ENCODE data around the gene ARSI.

Gene ARSI

DNA sequence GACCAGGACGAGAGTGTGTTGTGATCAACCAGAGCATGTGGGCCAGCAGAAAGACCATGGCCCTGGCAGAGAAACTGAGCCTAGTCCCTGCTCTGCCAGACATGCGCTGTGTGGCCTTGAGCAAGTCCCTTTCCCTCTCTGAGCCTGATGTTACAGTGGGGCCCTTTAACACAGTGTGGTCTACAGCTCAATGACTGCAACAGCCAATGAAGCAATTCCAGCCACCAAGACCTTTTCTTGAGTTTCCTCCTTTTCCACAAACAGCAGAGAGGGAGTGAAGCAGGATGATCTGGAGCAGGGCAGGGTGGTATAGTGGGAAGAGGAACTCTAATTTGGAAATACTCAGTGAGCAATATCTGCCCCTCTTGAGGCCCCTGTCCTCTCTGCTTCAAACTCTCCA is 25.8 kb upstream of the ARSI start:
- Histone ChIP-seq H3K27ac (ENCODE audit: poor library complexity, severe bottlenecking) (no peak overlapping the region), H3K4me1 (ENCODE audit: insufficient read depth, poor library complexity, severe bottlenecking) (no peaks in the 10 kb centered on the region), H3K36me3 (ENCODE audit: low read depth) (no peaks in the 10 kb centered on the region), H3K27me3 (ENCODE audit: insufficient read depth, poor library complexity, severe bottlenecking) (no peaks in the 10 kb centered on the region), H3K9me3 (ENCODE audit: severe bottlenecking) (no peaks in the 10 kb centered on the region), H3K4me3 (ENCODE audit: severe bottlenecking) (no peak overlapping the region)
- ATAC-seq (ENCODE audit: low read depth): no peak
- TF ChIP-seq CTCF (IDR thresholded peaks at IDR 0.05; ENCODE audit: poor library complexity, severe bottlenecking): no peak
- no peak for DNase-seq (ENCODE audit: low spot score)

DNA sequence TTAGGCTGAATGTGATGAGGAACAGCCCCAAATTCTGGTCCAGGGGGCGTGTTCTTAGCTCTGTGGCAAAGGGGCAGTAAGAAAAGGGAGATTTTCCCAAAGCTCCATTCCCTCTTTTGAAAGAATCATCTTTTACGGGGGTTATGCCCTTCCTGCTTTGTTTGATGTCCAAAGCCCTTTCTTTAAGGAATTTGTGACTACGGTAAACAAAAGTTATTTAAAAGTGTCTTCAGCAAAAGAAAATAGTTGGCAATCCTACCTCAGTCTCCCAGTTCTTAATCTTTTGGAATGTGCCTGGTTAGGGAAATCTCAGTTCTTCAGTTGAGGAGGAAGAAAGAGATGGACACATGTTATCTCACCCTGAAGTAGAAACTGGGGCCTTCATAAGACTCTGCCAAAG is 24.4 kb upstream of the ARSI start:
- no peaks in the 10 kb centered on the region for H3K36me3 ChIP-seq (ENCODE audit: low read depth)
- ATAC-seq (ENCODE audit: low read depth) (no peak), DNase-seq (ENCODE audit: low spot score) (no peak)
- TF ChIP-seq CTCF (IDR thresholded peaks at IDR 0.05; ENCODE audit: poor library complexity, severe bottlenecking): no peak
- H3K4me3 ChIP-seq (ENCODE audit: severe bottlenecking): no peak overlapping the region
- H3K27ac ChIP-seq (ENCODE audit: poor library complexity, severe bottlenecking): no peak overlapping the region
- H3K27me3 ChIP-seq (ENCODE audit: insufficient read depth, poor library complexity, severe bottlenecking): no peaks in the 10 kb centered on the region
- H3K9me3 ChIP-seq (ENCODE audit: severe bottlenecking): no peaks in the 10 kb centered on the region
- peaks cover 5% of the 10 kb centered on the region for H3K4me1 ChIP-seq (ENCODE audit: insufficient read depth, poor library complexity, severe bottlenecking)

- H3K9me3 ChIP-seq (ENCODE audit: severe bottlenecking): no peaks in the 10 kb centered on the region
- TF ChIP-seq CTCF (IDR thresholded peaks at IDR 0.05; ENCODE audit: poor library complexity, severe bottlenecking): no peak
- H3K27ac ChIP-seq (ENCODE audit: poor library complexity, severe bottlenecking): no peak overlapping the region
- DNase-seq (ENCODE audit: low spot score) (no peak), ATAC-seq (ENCODE audit: low read depth) (no peak)
- H3K4me1 ChIP-seq (ENCODE audit: insufficient read depth, poor library complexity, severe bottlenecking): peaks cover 9% of the 10 kb centered on the region
- H3K4me3 ChIP-seq (ENCODE audit: severe bottlenecking): no peak overlapping the region
- no peaks in the 10 kb centered on the region for H3K27me3 ChIP-seq (ENCODE audit: insufficient read depth, poor library complexity, severe bottlenecking)
- no peaks in the 10 kb centered on the region for H3K36me3 ChIP-seq (ENCODE audit: low read depth)
Measured at GRCh38 chr5:150326707-150327106, 24.0 kb upstream of the ARSI start.

DNA sequence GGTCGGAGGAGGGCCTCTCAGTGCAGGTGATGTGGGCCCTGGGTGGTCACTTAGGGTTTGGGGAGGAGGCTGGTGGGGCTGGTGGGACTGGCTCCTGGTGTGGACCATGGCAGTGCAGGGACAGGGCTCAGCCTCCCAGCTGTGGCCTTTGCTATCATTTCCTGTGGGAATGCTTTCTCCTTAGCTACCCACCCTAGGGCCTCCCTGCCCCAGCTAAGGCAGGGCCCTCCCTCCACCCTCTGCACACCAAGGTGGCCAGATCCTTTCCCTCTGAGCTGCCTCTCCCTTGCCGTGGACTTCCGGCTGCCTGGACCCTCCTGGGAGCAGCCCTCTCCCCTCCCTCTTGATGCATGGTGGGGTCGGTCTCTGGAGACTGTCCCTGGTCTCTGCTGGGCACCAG is 22.7 kb upstream of the ARSI start:
- H3K36me3 ChIP-seq (ENCODE audit: low read depth): no peaks in the 10 kb centered on the region
- no peaks in the 10 kb centered on the region for H3K9me3 ChIP-seq (ENCODE audit: severe bottlenecking)
- H3K27me3 ChIP-seq (ENCODE audit: insufficient read depth, poor library complexity, severe bottlenecking): no peaks in the 10 kb centered on the region
- H3K4me3 ChIP-seq (ENCODE audit: severe bottlenecking): no peak overlapping the region
- TF ChIP-seq CTCF (IDR thresholded peaks at IDR 0.05; ENCODE audit: poor library complexity, severe bottlenecking): no peak
- no peak overlapping the region for H3K27ac ChIP-seq (ENCODE audit: poor library complexity, severe bottlenecking)
- no peak for ATAC-seq (ENCODE audit: low read depth)
- peaks cover 21% of the 10 kb centered on the region for H3K4me1 ChIP-seq (ENCODE audit: insufficient read depth, poor library complexity, severe bottlenecking)
- no peak for DNase-seq (ENCODE audit: low spot score)

DNA sequence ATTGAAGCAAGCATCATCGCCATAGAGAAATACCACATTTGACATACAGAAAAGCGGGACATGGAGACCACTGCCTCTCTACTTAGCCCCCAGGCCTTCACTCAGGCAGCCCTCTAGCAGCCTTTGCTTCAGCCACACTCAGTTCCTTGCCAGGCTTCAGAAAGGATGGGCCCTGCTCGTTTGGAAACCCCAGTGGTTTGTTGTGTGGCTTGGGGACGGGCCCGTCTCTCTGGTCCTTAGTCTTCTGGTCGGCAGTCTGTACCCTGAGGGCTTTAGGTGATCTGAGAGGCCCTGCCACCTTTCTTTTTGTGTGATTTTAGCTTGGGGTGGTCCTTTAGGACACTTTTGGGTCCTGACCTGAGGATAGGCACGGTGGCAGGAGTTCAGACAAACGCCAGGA is 21.1 kb upstream of the ARSI start:
- DNase-seq (ENCODE audit: low spot score) (no peak), ATAC-seq (ENCODE audit: low read depth) (no peak)
- Histone ChIP-seq H3K36me3 (ENCODE audit: low read depth) (no peaks in the 10 kb centered on the region), H3K9me3 (ENCODE audit: severe bottlenecking) (no peaks in the 10 kb centered on the region), H3K4me1 (ENCODE audit: insufficient read depth, poor library complexity, severe bottlenecking) (peaks cover 37% of the 10 kb centered on the region), H3K27ac (ENCODE audit: poor library complexity, severe bottlenecking) (no peak overlapping the region), H3K4me3 (ENCODE audit: severe bottlenecking) (no peak overlapping the region), H3K27me3 (ENCODE audit: insufficient read depth, poor library complexity, severe bottlenecking) (no peaks in the 10 kb centered on the region)
- no peak for TF ChIP-seq CTCF (IDR thresholded peaks at IDR 0.05; ENCODE audit: poor library complexity, severe bottlenecking)
